AG04450 (cell line): Measurements from ENCODE around the gene NKX6-2. TPM values are rescaled to one million over a fixed set of nuclear protein-coding genes. Genes with fewer than 3 reads are reported as not detected.

ENCODE experiments used
- CTCF ChIA-PET: fragments of 300-600, 350-600 bp; formaldehyde crosslinking; extraction: SDS; loops from one replicate; lab custom pipeline; 2022; ENCODE audit warnings: antibody characterized with exemption, inconsistent platforms; lab: Charles Lee
- POLR2A ChIA-PET: fragments of 350-600 bp; formaldehyde crosslinking; extraction: SDS; loops from one replicate; lab custom pipeline; 2021; ENCODE audit warnings: antibody characterized with exemption, inconsistent platforms; lab: Yijun Ruan, JAX
- DNase-seq: peaks from one replicate; pipeline ENCODE4 v3.0.0-alpha.2; 2011; ENCODE audit warnings: low read depth, low spot score
- H3K27ac ChIP-seq: one replicate; pipeline ENCODE4 v1.5.1; 2012; ENCODE audit warnings: low read depth, low read length, control low read depth
- H3K27me3 ChIP-seq: one replicate; pipeline ENCODE4 v1.6.0; 2012; ENCODE audit warnings: low read length; ENCODE audit not compliant: control insufficient read depth, insufficient read depth
- H3K4me3 ChIP-seq: 2 replicates; pipeline ENCODE4 v1.5.1; 2011; ENCODE audit warnings: mild to moderate bottlenecking, low read depth, low read length, control low read depth
- H3K9me3 ChIP-seq: 2 replicates; pipeline ENCODE4 v1.5.1; 2012; ENCODE audit warnings: low read length; ENCODE audit not compliant: control insufficient read depth, insufficient read depth
- CTCF ChIP-seq: IDR thresholded peaks from 2 replicates; pipeline ENCODE4 v1.5.1; 2011; ENCODE audit warnings: low read depth, low read length, control low read depth, inconsistent platforms
- polyA minus RNA-seq: library from RNA; depleted of rRNA, polyadenylated mRNA; stranded (reverse); fragments of >200 nt; gene quantifications from 2 replicates; pipeline ENCODE4 v1.2.3, GENCODE V29; 2011; rRNA and poly(A)+ RNA removed
- polyA plus RNA-seq: library from polyadenylated mRNA; depleted of rRNA; stranded (reverse); fragments of >200 nt; gene quantifications from 2 replicates; pipeline ENCODE4 v1.2.3, GENCODE V29; 2011; rRNA removed

NKX6-2 gene
- not detected in 2 replicates for polyA plus RNA-seq
- not detected in 2 replicates for polyA minus RNA-seq

GRCh38 chr10:132785723-132786475 lies at the start of gene NKX6-2:
Gene NKX6-2, minus strand, starts transcription at chr10:132786147. Its CDS starts 199 bp downstream, at chr10:132785948.
- no peak for DNase-seq
- H3K4me3 ChIP-seq: no peak within 1 kb of the TSS; the same call in 1 of the 2 replicates
- peaks cover 42% of the 10 kb centered on the region for H3K27me3 ChIP-seq
- H3K9me3 ChIP-seq: peaks cover 7% of the 10 kb centered on the region; the same call in 1 of the 2 replicates
- H3K27ac ChIP-seq: no peak within 1 kb of the TSS
- CTCF ChIA-PET: no interaction called here
- POLR2A ChIA-PET: no interaction called here
- TF ChIP-seq CTCF: no peak

GRCh38 chr10:132834891-132835847 lies 49.2 kb upstream of the NKX6-2 start:
- Histone ChIP-seq H3K27me3 (peaks cover 20% of the 10 kb centered on the region), H3K27ac (no peak overlapping the region), H3K9me3 (peaks cover 43% of the 10 kb centered on the region), H3K4me3 (no peak overlapping the region)
- TF ChIP-seq CTCF: no peak
- no peak for DNase-seq
- CTCF ChIA-PET: no interaction called here
- POLR2A ChIA-PET: no interaction called here

GRCh38 chr10:132834311-132834761 lies 48.4 kb upstream of the NKX6-2 start:
- peaks cover 43% of the 10 kb centered on the region for H3K9me3 ChIP-seq
- no peak overlapping the region for H3K27ac ChIP-seq
- CTCF ChIA-PET: no interaction called here
- no peak for DNase-seq
- H3K27me3 ChIP-seq: peaks cover 20% of the 10 kb centered on the region
- no peak overlapping the region for H3K4me3 ChIP-seq
- TF ChIP-seq CTCF: no peak
- POLR2A ChIA-PET: no interaction called here

GRCh38 chr10:132833421-132834111 lies 47.6 kb upstream of the NKX6-2 start:
- Histone ChIP-seq H3K4me3 (no peak overlapping the region), H3K27me3 (peaks cover 20% of the 10 kb centered on the region), H3K27ac (no peak overlapping the region), H3K9me3 (peaks cover 41% of the 10 kb centered on the region)
- CTCF ChIA-PET: no interaction called here
- POLR2A ChIA-PET: no interaction called here
- TF ChIP-seq CTCF: no peak
- DNase-seq: no peak
